Mammary epithelial cell (primary cell): ENCODE results near the gene WDR3.

Source experiments
- EZH2 ChIP-seq: IDR thresholded peaks from 2 replicates; pipeline ENCODE4 v1.6.1; 2012; ENCODE audit warnings: low read length, inconsistent platforms, borderline replicate concordance
- TF ChIP-seq, protein P1 (sequence below), 2 donors: IDR thresholded peaks in 1 of 2; conservative IDR thresholded peaks in 1 of 2; 2 replicates each; pipeline ENCODE4 v1.5.1; 2011 to 2012; ENCODE audit warnings: inconsistent platforms in 2 of 2, low read length in 2 of 2, mild to moderate bottlenecking in 2 of 2, control low read depth in 1 of 2, low read depth in 1 of 2; ENCODE audit not compliant: insufficient read depth in 1 of 2; ENCODE audit errors: extremely low read depth in 1 of 2

DNA sequence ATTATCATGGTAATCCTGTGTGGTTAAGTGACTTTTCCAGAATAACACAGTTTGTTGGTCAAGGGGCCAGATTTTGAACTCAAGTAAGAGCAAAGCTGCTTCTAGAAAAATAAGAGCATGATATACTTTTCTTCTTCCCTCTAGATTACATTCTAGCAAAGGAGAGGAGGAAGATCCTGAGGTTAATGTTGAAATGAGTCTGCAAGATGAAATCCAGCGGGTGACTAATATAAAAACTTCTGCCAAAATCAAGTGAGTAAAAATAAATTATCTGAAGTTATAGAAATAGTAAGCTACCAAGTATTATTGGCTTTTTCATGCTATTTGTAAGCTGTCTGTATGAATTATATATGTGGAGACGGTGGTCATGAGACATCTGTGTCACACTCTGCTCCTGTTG lies 12.8 kb downstream of the WDR3 start:
- TF ChIP-seq, protein P1, sequence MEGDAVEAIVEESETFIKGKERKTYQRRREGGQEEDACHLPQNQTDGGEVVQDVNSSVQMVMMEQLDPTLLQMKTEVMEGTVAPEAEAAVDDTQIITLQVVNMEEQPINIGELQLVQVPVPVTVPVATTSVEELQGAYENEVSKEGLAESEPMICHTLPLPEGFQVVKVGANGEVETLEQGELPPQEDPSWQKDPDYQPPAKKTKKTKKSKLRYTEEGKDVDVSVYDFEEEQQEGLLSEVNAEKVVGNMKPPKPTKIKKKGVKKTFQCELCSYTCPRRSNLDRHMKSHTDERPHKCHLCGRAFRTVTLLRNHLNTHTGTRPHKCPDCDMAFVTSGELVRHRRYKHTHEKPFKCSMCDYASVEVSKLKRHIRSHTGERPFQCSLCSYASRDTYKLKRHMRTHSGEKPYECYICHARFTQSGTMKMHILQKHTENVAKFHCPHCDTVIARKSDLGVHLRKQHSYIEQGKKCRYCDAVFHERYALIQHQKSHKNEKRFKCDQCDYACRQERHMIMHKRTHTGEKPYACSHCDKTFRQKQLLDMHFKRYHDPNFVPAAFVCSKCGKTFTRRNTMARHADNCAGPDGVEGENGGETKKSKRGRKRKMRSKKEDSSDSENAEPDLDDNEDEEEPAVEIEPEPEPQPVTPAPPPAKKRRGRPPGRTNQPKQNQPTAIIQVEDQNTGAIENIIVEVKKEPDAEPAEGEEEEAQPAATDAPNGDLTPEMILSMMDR (conservative IDR thresholded peaks at IDR 0.05 in 1 of 2, IDR thresholded peaks at IDR 0.05 in 1 of 2; ENCODE audit: extremely low read depth in 1 of 2, insufficient read depth in 1 of 2, low read depth in 1 of 2, low read length in 2 of 2), result no peak
- no peak for TF ChIP-seq EZH2
